H9 (cell line): Measurements from ENCODE around the gene SGIP1. TPM values are rescaled to one million over a fixed set of nuclear protein-coding genes. Genes with fewer than 3 reads are reported as not detected.

Source experiments
- DNase-seq: peaks from one replicate; pipeline ENCODE4 v3.0.0-alpha.2; 2017
- H2AFZ ChIP-seq: one replicate; pipeline ENCODE4 v1.6.1; 2013; ENCODE audit warnings: mild to moderate bottlenecking, low read length, control low read depth, moderate library complexity
- H2AK5ac ChIP-seq: 2 replicates; pipeline ENCODE4 v1.6.1; 2013; ENCODE audit warnings: low read length, control low read depth, mixed read lengths; ENCODE audit not compliant: insufficient read length
- H2BK120ac ChIP-seq: one replicate; pipeline ENCODE4 v1.6.1; 2013; ENCODE audit warnings: low read depth, mild to moderate bottlenecking, low read length, control low read depth, inconsistent platforms; ENCODE audit not compliant: poor library complexity, severe bottlenecking
- H2BK12ac ChIP-seq: 2 replicates; pipeline ENCODE4 v1.6.1; 2013; ENCODE audit warnings: low read length, control low read depth, mixed read lengths, low read depth; ENCODE audit not compliant: insufficient read length
- H2BK15ac ChIP-seq: 2 replicates; pipeline ENCODE4 v1.6.1; 2013; ENCODE audit warnings: low read depth, low read length, control low read depth
- H2BK20ac ChIP-seq: one replicate; pipeline ENCODE4 v1.6.1; 2013; ENCODE audit warnings: low read depth, mild to moderate bottlenecking, low read length, control low read depth, inconsistent platforms; ENCODE audit not compliant: poor library complexity, severe bottlenecking
- H2BK5ac ChIP-seq: 2 replicates; pipeline ENCODE4 v1.6.1; 2013; ENCODE audit warnings: low read length, control low read depth, mixed read lengths; ENCODE audit not compliant: insufficient read length
- H3K14ac ChIP-seq: 2 replicates; pipeline ENCODE4 v1.6.1; 2013; ENCODE audit warnings: low read length, control low read depth; ENCODE audit not compliant: insufficient read depth
- H3K18ac ChIP-seq: 2 replicates; pipeline ENCODE4 v1.6.1; 2013; ENCODE audit warnings: low read depth, mild to moderate bottlenecking, mixed read lengths, low read length, control low read depth; ENCODE audit not compliant: insufficient read length
- H3K23ac ChIP-seq: 2 replicates; pipeline ENCODE4 v1.6.1; 2013; ENCODE audit warnings: low read length, control low read depth, mixed read lengths, low read depth; ENCODE audit not compliant: insufficient read length
- H3K23me2 ChIP-seq: 2 replicates; pipeline ENCODE4 v1.6.1; 2013; ENCODE audit warnings: low read depth, mild to moderate bottlenecking, mixed read lengths, low read length, control low read depth; ENCODE audit not compliant: insufficient read length, poor library complexity, severe bottlenecking
- H3K27ac ChIP-seq: 2 replicates; pipeline ENCODE4 v1.5.1; 2013; ENCODE audit warnings: low read length, control low read depth, mixed read lengths, low read depth; ENCODE audit not compliant: insufficient read length
- H3K27me3 ChIP-seq: 2 replicates; pipeline ENCODE4 v1.6.1; 2013; ENCODE audit warnings: low read length, control low read depth, inconsistent platforms; ENCODE audit not compliant: insufficient read depth
- H3K4ac ChIP-seq: 2 replicates; pipeline ENCODE4 v1.6.1; 2013; ENCODE audit warnings: low read depth, mild to moderate bottlenecking, control low read depth, inconsistent platforms, low read length, moderate library complexity
- H3K4me1 ChIP-seq: 2 replicates; pipeline ENCODE4 v1.6.1; 2013; ENCODE audit warnings: low read length, control low read depth, inconsistent platforms; ENCODE audit not compliant: insufficient read depth
- H3K4me2 ChIP-seq: 2 replicates; pipeline ENCODE4 v1.6.1; 2013; ENCODE audit warnings: low read length, control low read depth, mixed read lengths; ENCODE audit not compliant: insufficient read length, insufficient read depth
- H3K56ac ChIP-seq: 2 replicates; pipeline ENCODE4 v1.6.1; 2013; ENCODE audit warnings: low read depth, mild to moderate bottlenecking, mixed read lengths, low read length, control low read depth; ENCODE audit not compliant: insufficient read length
- H3K79me1 ChIP-seq: 2 replicates; pipeline ENCODE4 v1.6.1; 2013; ENCODE audit warnings: low read depth, mild to moderate bottlenecking, moderate library complexity, low read length, control low read depth, inconsistent platforms; ENCODE audit not compliant: insufficient read depth, poor library complexity, severe bottlenecking
- H3K79me2 ChIP-seq: 2 replicates; pipeline ENCODE4 v1.6.1; 2013; ENCODE audit warnings: low read length, control low read depth, inconsistent platforms; ENCODE audit not compliant: insufficient read depth
- H3K9ac ChIP-seq: 2 replicates; pipeline ENCODE4 v1.6.1; 2013; ENCODE audit warnings: low read length, control low read depth, mixed read lengths; ENCODE audit not compliant: insufficient read length; ENCODE audit errors: extremely low read depth
- H3K9me3 ChIP-seq: one replicate; pipeline ENCODE4 v1.6.1; 2013; ENCODE audit warnings: low read depth, low read length, inconsistent platforms; ENCODE audit not compliant: control insufficient read depth
- H3T11ph ChIP-seq: one replicate; pipeline ENCODE4 v1.6.1; 2013; ENCODE audit warnings: mild to moderate bottlenecking, low read length, control low read depth, inconsistent platforms
- H4K20me1 ChIP-seq: one replicate; pipeline ENCODE4 v1.6.1; 2013; ENCODE audit not compliant: control insufficient read depth, insufficient read length, insufficient read depth
- H4K5ac ChIP-seq: 2 replicates; pipeline ENCODE4 v1.6.1; 2013; ENCODE audit warnings: low read depth, mild to moderate bottlenecking, mixed read lengths, low read length, control low read depth; ENCODE audit not compliant: insufficient read length
- H4K8ac ChIP-seq: replicated peaks from 2 replicates; pipeline ENCODE4 v1.6.1; 2013; ENCODE audit warnings: low read length, control low read depth, mixed read lengths, low read depth; ENCODE audit not compliant: insufficient read length
- H4K91ac ChIP-seq: 2 replicates; pipeline ENCODE4 v1.6.1; 2013; ENCODE audit warnings: low read depth, mild to moderate bottlenecking, moderate library complexity, mixed read lengths, low read length, control low read depth; ENCODE audit not compliant: insufficient read length
- H3K27ac Mint-ChIP-seq, 3 experiments: 2 replicates in 2 of 3; 3 replicates in 1 of 3; pipeline ENCODE4 v1.8.0; 2020 to 2021; ENCODE audit warnings: mixed read lengths in 3 of 3, mild to moderate bottlenecking in 1 of 3, moderate library complexity in 1 of 3
- H3K27me3 Mint-ChIP-seq: 2 replicates; pipeline ENCODE4 v1.8.0; 2021; ENCODE audit warnings: low read depth, mild to moderate bottlenecking, moderate library complexity, mixed read lengths
- H3K36me3 Mint-ChIP-seq, 3 experiments: 2 replicates in 2 of 3; 3 replicates in 1 of 3; pipeline ENCODE4 v1.8.0; 2020 to 2021; ENCODE audit warnings: low read depth in 3 of 3, mixed read lengths in 3 of 3; ENCODE audit not compliant: insufficient read depth in 1 of 3
- H3K4me1 Mint-ChIP-seq, 2 experiments: 2 replicates each; pipeline ENCODE4 v1.8.0; 2020; ENCODE audit warnings: mixed read lengths in 2 of 2
- H3K4me3 Mint-ChIP-seq, 2 experiments: 2 replicates in 1 of 2; 3 replicates in 1 of 2; pipeline ENCODE4 v1.8.0; 2020 to 2021; ENCODE audit warnings: mild to moderate bottlenecking in 2 of 2, mixed read lengths in 2 of 2, moderate library complexity in 1 of 2
- H3K9me3 Mint-ChIP-seq, 2 experiments: 2 replicates in 1 of 2; 3 replicates in 1 of 2; pipeline ENCODE4 v1.8.0; 2020; ENCODE audit warnings: mild to moderate bottlenecking in 2 of 2, mixed read lengths in 2 of 2, moderate library complexity in 1 of 2
- WGBS: extraction: QIAGEN DNeasy Blood & Tissue Kit; methylation state at CpG from one replicate; pipeline ENCODE4 v1.1.7; 2013; ENCODE audit warnings: missing lambda C conversion rate, low lambda C conversion rate, mixed read lengths; ENCODE audit not compliant: insufficient read length; ENCODE audit errors: extremely low coverage; 5-methylcytosine and 5-hydroxymethylcytosine counted together
- total RNA-seq: library from RNA; stranded (reverse); gene quantifications from 2 replicates; pipeline ENCODE4 v1.2.1, GENCODE V29; 2021
- TF ChIP-seq, protein P1 (sequence below): fragments of 200-600 bp; sonication (generic); conservative IDR thresholded peaks from 3 replicates; pipeline ENCODE4 v1.8.0; 2021; ENCODE audit warnings: antibody characterized with exemption, mild to moderate bottlenecking

The SGIP1 gene
- total RNA-seq, 1 experiment from 2014 or later = 1.5 TPM

DNA sequence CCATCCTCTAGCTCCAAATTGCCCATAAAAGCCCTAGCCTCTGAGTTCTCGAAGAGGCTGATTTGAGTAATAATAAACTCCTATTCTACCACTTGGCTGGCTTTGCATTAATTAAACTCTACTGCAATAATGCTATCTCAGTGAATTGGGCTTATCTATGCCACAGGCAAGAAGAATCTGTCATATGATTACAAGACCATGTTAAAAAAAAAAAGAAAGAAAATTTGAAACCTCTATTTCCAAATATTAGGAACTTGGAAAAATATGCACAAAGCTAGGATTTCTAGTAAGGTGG is 27.6 kb upstream of the SGIP1 start:
- no peak overlapping the region for H3K4me2 ChIP-seq
- no peaks in the 10 kb centered on the region for H3K4me1 ChIP-seq
- no CpG with 5 or more reads among the region's 1 CpG for WGBS
- DNase-seq = no peak
- no peak overlapping the region for H3K4ac ChIP-seq
- H3K9ac ChIP-seq = no peak overlapping the region
- no peak overlapping the region for H2BK12ac ChIP-seq
- H3K4me3 Mint-ChIP-seq = no peak overlapping the region
- H4K8ac ChIP-seq = no peak overlapping the region
- no peaks in the 10 kb centered on the region for H3K9me3 Mint-ChIP-seq
- no peaks in the 10 kb centered on the region for H4K20me1 ChIP-seq
- no peaks in the 10 kb centered on the region for H3K79me1 ChIP-seq
- TF ChIP-seq, protein P1, sequence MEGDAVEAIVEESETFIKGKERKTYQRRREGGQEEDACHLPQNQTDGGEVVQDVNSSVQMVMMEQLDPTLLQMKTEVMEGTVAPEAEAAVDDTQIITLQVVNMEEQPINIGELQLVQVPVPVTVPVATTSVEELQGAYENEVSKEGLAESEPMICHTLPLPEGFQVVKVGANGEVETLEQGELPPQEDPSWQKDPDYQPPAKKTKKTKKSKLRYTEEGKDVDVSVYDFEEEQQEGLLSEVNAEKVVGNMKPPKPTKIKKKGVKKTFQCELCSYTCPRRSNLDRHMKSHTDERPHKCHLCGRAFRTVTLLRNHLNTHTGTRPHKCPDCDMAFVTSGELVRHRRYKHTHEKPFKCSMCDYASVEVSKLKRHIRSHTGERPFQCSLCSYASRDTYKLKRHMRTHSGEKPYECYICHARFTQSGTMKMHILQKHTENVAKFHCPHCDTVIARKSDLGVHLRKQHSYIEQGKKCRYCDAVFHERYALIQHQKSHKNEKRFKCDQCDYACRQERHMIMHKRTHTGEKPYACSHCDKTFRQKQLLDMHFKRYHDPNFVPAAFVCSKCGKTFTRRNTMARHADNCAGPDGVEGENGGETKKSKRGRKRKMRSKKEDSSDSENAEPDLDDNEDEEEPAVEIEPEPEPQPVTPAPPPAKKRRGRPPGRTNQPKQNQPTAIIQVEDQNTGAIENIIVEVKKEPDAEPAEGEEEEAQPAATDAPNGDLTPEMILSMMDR = no peak
- H3K27me3 Mint-ChIP-seq = no peaks in the 10 kb centered on the region
- H3K14ac ChIP-seq = no peak overlapping the region
- no peak overlapping the region for H2BK120ac ChIP-seq
- H3K27ac ChIP-seq = no peak overlapping the region
- H2BK20ac ChIP-seq = no peak overlapping the region
- no peaks in the 10 kb centered on the region for H3K23me2 ChIP-seq
- H2BK15ac ChIP-seq = no peak overlapping the region
- no peak overlapping the region for H4K91ac ChIP-seq
- peaks cover 7 to 10% of the 10 kb centered on the region in 2 experiments for H3K4me1 Mint-ChIP-seq
- no peak overlapping the region for H2AK5ac ChIP-seq
- H3K23ac ChIP-seq = no peak overlapping the region
- H3K79me2 ChIP-seq = no peaks in the 10 kb centered on the region
- no peaks in the 10 kb centered on the region; a peak in 1 of 7 replicates for H3K36me3 Mint-ChIP-seq
- no peak overlapping the region for H2BK5ac ChIP-seq
- no peak overlapping the region for H2AFZ ChIP-seq
- no peak overlapping the region for H3K56ac ChIP-seq
- H3K9me3 ChIP-seq = no peaks in the 10 kb centered on the region
- H4K5ac ChIP-seq = no peak overlapping the region
- H3K18ac ChIP-seq = no peak overlapping the region
- no peaks in the 10 kb centered on the region for H3K27me3 ChIP-seq
- H3K27ac Mint-ChIP-seq = no peak overlapping the region
- no peak overlapping the region for H3T11ph ChIP-seq
